ENCODE results near the gene B3GNT5. TPM values are rescaled to one million over a fixed set of nuclear protein-coding genes. Genes with fewer than 3 reads are reported as not detected.

Gene B3GNT5
- total and polyA plus RNA-seq, 3 donors from 2014 or later: 5.9 to 18.3 (median 6.3) TPM

DNA sequence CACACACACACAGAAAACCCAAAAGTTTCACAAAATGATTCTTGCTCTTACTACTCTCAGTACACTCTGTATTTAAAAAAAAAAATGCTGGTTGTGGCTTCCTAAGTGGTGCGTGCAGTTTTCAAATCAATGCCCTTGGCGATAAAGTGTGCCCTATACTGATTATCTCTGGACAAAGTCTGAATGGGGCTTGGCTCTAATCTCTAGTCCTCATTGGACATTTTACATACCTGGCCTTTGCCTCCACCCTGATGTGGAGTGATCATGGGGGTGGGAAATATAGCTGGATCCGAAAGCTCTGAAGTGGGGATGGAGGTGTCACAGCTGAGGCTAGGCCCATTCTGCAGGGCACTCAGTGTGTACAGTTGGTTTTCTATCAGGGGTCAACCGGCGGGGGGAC lies 14.1 kb downstream of the B3GNT5 start:
- intact Hi-C loops (cut with DNase I; ENCODE audit: low total_unique reads): no loop called here
- Histone ChIP-seq H3K4me1 (peaks cover 13% of the 10 kb centered on the region), H3K27ac (no peak overlapping the region)

GRCh38 chr3:183268366-183268765 lies 15.3 kb downstream of the B3GNT5 start:
- 80 to 88% methylated on average over 5 of the region's 5 CpGs for WGBS, 2 donors
- no peaks in the 10 kb centered on the region for H3K9me3 ChIP-seq
- peaks cover 13% of the 10 kb centered on the region for H3K4me1 ChIP-seq
- TF ChIP-seq POLR2A (IDR thresholded peaks at IDR 0.05) (no peak), CTCF (IDR thresholded peaks at IDR 0.05) (no peak)
- H3K36me3 ChIP-seq (ENCODE audit: low read depth, missing control alignments): no peaks in the 10 kb centered on the region
- no peak overlapping the region for H3K27ac ChIP-seq
- H3K27me3 ChIP-seq: no peaks in the 10 kb centered on the region
- no peak for DNase-seq
- intact Hi-C loops (cut with DNase I; ENCODE audit: low total_unique reads): no loop called here
- H3K4me3 ChIP-seq: no peak overlapping the region

More for the DNA sequence above, 14.1 kb downstream of the B3GNT5 start:
- no peak overlapping the region for H3K4me3 ChIP-seq
- no peaks in the 10 kb centered on the region for H3K9me3 ChIP-seq
- no peaks in the 10 kb centered on the region for H3K36me3 ChIP-seq (ENCODE audit: low read depth, missing control alignments)
- DNase-seq: no peak
- H3K27me3 ChIP-seq: no peaks in the 10 kb centered on the region
- TF ChIP-seq CTCF (IDR thresholded peaks at IDR 0.05): no peak
- TF ChIP-seq POLR2A (IDR thresholded peaks at IDR 0.05): no peak
- 92 to 93% methylated on average over 3 to 5 of the region's 5 CpGs for WGBS, 2 donors

DNA sequence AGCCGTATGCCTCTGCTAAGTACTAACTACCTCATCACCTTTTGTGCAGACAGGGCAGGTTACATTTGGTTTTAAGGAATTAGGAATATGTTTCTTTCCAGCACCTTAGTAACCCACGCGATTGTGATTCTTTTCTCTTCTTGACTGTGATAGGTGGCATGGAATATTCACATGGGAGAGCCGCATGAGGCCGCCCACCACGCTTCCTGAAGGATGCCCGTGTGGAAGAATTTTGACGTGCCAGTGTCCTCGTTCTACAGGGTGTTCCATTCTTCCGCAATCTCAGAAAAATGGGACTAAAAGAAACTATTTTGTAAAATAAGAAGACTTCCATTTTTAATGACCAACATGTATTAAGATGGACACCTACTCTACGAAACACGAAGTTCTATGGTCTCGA lies 16.3 kb downstream of the B3GNT5 start:
- Histone ChIP-seq H3K4me1 (peaks cover 13% of the 10 kb centered on the region), H3K27me3 (no peaks in the 10 kb centered on the region), H3K9me3 (no peaks in the 10 kb centered on the region), H3K4me3 (no peak overlapping the region), H3K27ac (no peak overlapping the region), H3K36me3 (ENCODE audit: low read depth, missing control alignments) (no peaks in the 10 kb centered on the region)
- 96 to 98% methylated on average over 13 of the region's 13 CpGs for WGBS, 2 donors
- TF ChIP-seq POLR2A (IDR thresholded peaks at IDR 0.05): no peak
- no peak for TF ChIP-seq CTCF (IDR thresholded peaks at IDR 0.05)
- intact Hi-C loops (cut with DNase I; ENCODE audit: low total_unique reads): no loop called here
- no peak for DNase-seq

- Histone ChIP-seq H3K4me3 (no peak overlapping the region), H3K9me3 (no peaks in the 10 kb centered on the region), H3K4me1 (peaks cover 10% of the 10 kb centered on the region), H3K36me3 (ENCODE audit: low read depth, missing control alignments) (no peaks in the 10 kb centered on the region), H3K27ac (no peak overlapping the region), H3K27me3 (no peaks in the 10 kb centered on the region)
- intact Hi-C loops (cut with DNase I; ENCODE audit: low total_unique reads): no loop called here
- no peak for TF ChIP-seq CTCF (IDR thresholded peaks at IDR 0.05)
- no peak for TF ChIP-seq POLR2A (IDR thresholded peaks at IDR 0.05)
- 95 to 96% methylated on average over 7 of the region's 7 CpGs for WGBS, 2 donors
- DNase-seq: no peak
Observed at GRCh38 chr3:183270344-183270743, 17.3 kb downstream of the B3GNT5 start.

DNA sequence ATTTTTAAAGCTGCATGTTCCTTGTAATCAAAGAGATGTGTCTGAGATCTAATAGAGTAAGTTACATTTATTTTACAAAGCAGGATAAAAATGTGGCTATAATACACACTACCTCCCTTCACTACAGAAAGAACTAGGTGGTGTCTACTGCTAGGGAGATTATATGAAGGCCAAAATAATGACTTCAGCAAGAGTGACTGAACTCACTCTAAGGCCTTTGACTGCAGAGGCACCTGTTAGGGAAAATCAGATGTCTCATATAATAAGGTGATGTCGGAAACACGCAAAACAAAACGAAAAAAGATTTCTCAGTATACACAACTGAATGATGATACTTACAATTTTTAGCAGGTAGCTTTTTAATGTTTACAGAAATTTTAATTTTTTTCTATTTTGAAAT lies 19.1 kb downstream of the B3GNT5 start:
- intact Hi-C loops (cut with DNase I; ENCODE audit: low total_unique reads): no loop called here
- H3K36me3 ChIP-seq (ENCODE audit: low read depth, missing control alignments): no peaks in the 10 kb centered on the region
- 93 to 94% methylated on average over 3 of the region's 3 CpGs for WGBS, 2 donors
- no peaks in the 10 kb centered on the region for H3K9me3 ChIP-seq
- H3K4me3 ChIP-seq: no peak overlapping the region
- peaks cover 9% of the 10 kb centered on the region for H3K4me1 ChIP-seq
- TF ChIP-seq POLR2A (IDR thresholded peaks at IDR 0.05) (no peak), CTCF (IDR thresholded peaks at IDR 0.05) (no peak)
- no peak for DNase-seq
- H3K27ac ChIP-seq: no peak overlapping the region
- no peaks in the 10 kb centered on the region for H3K27me3 ChIP-seq

All from testis (tissue), 3 donors.